NB4 (cell line): ENCODE data around the gene SMARCA4.
"Not testable (repeated sequence)": the region's sequence is repeated elsewhere in the genome, so short reads cannot be mapped to it uniquely, and the experiment has no call there.

Experiments used
- DNase-seq: peaks from one replicate; pipeline ENCODE4 v3.0.0; 2010; ENCODE audit warnings: low read depth
- H3K4me3 ChIP-seq: one replicate; pipeline ENCODE4 v1.5.1; 2011; ENCODE audit warnings: mild to moderate bottlenecking, low read depth, low read length, moderate library complexity
- CTCF ChIP-seq: IDR thresholded peaks from one replicate; pipeline ENCODE4 v1.5.1; 2012; ENCODE audit warnings: low read depth, low read length
- MAX ChIP-seq: IDR thresholded peaks from 2 replicates; pipeline ENCODE4 v1.6.1; 2011; ENCODE audit warnings: low read depth, low read length
- MYC ChIP-seq: IDR thresholded peaks from 2 replicates; pipeline ENCODE4 v1.6.1; 2011; ENCODE audit warnings: low read depth, low read length
- POLR2A ChIP-seq: IDR thresholded peaks from 2 replicates; pipeline ENCODE4 v1.6.1; 2011; ENCODE audit warnings: mild to moderate bottlenecking; ENCODE audit not compliant: insufficient read length; ENCODE audit errors: extremely low read depth

The SMARCA4 gene

DNA sequence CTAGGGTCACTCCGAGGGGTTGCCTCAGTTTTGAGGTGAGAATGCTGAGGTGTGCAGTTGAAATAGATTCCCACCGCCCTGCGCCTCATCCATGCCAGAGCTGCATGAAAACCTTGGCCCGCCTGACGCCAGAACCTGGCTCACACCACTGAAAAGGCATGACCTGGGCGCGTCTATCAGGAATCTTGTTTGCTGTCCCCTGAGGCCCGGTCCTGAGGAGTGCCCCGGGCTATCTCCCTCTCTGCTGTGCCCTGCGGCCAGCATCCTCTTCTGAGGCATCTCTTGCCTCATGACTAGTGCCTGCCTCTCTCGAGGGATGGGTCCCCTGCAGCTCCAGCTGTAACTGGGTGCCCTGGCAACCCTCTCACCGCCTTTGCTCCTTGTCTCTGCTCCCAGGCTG is 28.1 kb downstream of the SMARCA4 start:
- no peak for DNase-seq
- no peak overlapping the region for H3K4me3 ChIP-seq
- TF ChIP-seq POLR2A: no peak
- TF ChIP-seq CTCF: no peak
- TF ChIP-seq MAX: no peak
- no peak for TF ChIP-seq MYC

- no peak overlapping the region for H3K4me3 ChIP-seq
- no peak for DNase-seq
- TF ChIP-seq MYC (no peak), CTCF (no peak), POLR2A (no peak), MAX (no peak)
Observed at GRCh38 chr19:10991076-10991475, 30.2 kb downstream of the SMARCA4 start.

DNA sequence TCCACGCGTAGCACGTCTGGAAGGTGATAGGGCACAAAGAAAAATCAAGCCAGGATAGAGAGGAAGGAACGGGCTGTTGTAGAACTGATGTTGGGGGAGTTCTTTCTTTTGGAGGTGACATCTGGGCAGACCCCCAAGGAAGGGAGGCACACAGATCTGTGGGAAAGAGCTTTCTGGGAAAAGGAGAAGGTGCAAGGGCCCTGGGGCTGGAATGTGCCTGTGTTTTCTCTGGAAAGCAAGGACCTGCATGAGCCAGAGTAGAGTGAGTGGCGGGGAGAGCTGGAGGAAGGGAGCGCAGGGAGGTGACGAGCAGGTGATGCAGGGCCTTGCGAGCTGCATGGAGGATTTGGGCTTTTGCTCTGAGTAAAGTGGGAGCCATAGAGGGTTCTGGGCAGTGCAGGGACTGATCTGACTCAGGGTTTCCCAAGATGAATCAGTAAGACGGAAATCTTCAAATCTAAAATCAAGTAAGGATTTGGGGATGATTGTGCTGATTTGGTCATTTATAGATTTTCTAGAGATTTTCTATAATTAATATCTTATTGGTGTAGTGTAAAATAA is 30.8 kb downstream of the SMARCA4 start:
- DNase-seq: no peak
- no peak overlapping the region for H3K4me3 ChIP-seq
- no peak for TF ChIP-seq MAX
- no peak for TF ChIP-seq POLR2A
- no peak for TF ChIP-seq CTCF
- TF ChIP-seq MYC: no peak

- DNase-seq, H3K4me3 ChIP-seq: not testable (repeated sequence)
Observed at GRCh38 chr19:10992174-10992573, 31.3 kb downstream of the SMARCA4 start.

DNA sequence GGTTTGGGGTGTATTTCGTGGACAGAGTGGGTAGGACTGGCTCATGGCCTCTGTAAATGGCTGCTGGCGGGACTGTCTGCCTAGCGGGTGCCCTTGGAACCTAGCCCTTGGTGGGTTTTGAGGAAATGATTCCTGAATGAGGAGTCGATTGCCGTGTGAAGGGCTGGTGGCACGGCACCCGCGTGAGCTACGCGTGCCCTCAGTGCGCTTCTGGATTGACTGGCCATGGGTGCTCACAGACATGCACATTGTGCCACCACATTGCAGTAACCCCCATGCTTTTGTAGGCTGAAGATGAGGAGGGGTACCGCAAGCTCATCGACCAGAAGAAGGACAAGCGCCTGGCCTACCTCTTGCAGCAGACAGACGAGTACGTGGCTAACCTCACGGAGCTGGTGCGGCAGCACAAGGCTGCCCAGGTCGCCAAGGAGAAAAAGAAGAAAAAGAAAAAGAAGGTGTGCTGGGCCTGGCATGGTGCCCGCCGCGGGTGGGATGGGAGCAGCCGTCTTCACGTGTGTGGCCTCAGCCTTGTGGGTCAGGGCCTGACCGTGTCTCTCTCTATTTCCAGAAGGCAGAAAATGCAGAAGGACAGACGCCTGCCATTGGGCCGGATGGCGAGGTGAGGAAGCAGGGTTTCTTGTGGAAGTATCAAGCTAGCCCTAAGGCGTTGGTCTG is 35.2 kb downstream of the SMARCA4 start:
- DNase-seq: no peak
- no peak for TF ChIP-seq POLR2A
- no peak for TF ChIP-seq CTCF
- no peak for TF ChIP-seq MAX
- no peak for TF ChIP-seq MYC
- H3K4me3 ChIP-seq: no peak overlapping the region

DNA sequence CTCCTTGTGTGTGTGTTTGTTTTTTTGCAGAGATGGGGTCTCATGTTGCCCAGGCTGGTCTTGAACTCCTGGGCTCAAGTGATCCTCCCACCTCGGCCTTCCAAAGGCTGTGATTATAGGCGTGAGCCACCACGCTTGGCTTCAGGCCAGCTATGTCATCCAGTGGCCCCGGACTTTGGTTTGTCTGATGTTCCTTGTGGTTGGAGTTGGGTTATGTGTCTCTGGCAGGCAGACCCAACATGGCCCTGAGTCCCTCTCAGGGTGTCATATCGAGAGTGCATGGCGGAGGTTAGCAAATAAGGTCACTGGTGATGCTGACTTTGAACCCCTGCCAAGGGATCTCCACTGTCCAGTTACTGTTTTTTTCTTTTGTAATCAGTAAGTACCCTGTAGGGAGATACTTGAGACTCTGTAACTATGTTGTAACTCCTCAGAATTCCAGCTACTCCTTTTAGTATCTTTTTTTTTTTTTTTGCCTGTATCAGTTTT is 37.3 kb downstream of the SMARCA4 start:
- no peak overlapping the region for H3K4me3 ChIP-seq
- no peak for DNase-seq
- TF ChIP-seq CTCF: no peak
- TF ChIP-seq MAX: no peak
- no peak for TF ChIP-seq POLR2A
- no peak for TF ChIP-seq MYC
